ENCODE measurements around the gene LTA.

DNA sequence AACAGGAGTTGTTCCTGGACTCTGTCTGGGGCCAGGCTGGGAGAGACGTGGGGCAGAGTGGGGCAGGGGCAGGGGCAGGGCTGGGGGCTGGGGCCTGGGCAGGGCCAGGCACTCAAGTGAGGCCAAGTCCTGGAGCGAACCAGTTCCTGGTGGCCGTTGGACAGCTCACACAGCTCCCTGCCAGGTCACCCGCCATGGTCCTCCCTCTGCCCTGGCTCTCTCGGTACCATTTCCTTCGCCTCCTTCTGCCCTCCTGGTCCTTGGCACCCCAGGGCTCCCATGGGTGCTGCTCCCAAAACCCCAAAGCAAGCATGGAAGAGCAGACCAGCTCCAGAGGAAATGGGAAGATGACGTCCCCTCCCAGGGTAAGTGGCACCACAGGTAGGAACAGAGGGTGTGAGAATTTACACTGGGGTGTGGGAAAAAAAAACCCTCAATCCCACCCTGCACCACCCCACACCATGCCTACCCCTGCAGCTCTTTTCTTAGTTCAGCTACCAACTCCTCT, 43.2 kb upstream of the LTA start, which contains the start of gene MCCD1:
- TF ChIP-seq POLR2AphosphoS5 (IDR thresholded peaks at IDR 0.05) (no peak), POLR2A (IDR thresholded peaks at IDR 0.05) (no peak)
- TF ChIP-seq, protein P1, sequence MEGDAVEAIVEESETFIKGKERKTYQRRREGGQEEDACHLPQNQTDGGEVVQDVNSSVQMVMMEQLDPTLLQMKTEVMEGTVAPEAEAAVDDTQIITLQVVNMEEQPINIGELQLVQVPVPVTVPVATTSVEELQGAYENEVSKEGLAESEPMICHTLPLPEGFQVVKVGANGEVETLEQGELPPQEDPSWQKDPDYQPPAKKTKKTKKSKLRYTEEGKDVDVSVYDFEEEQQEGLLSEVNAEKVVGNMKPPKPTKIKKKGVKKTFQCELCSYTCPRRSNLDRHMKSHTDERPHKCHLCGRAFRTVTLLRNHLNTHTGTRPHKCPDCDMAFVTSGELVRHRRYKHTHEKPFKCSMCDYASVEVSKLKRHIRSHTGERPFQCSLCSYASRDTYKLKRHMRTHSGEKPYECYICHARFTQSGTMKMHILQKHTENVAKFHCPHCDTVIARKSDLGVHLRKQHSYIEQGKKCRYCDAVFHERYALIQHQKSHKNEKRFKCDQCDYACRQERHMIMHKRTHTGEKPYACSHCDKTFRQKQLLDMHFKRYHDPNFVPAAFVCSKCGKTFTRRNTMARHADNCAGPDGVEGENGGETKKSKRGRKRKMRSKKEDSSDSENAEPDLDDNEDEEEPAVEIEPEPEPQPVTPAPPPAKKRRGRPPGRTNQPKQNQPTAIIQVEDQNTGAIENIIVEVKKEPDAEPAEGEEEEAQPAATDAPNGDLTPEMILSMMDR (IDR thresholded peaks at IDR 0.05): no peak

Measured in prostate gland (tissue), 2 donors.